Ovary (tissue), 3 donors: ENCODE data around the gene LYST.

ENCODE experiments used
- POLR2A ChIP-seq: fragments of 450-650 bp; IDR thresholded peaks from one replicate; pipeline ENCODE4 v1.6.1; 2017; ENCODE audit warnings: antibody characterized with exemption, mild to moderate bottlenecking, moderate library complexity
- TF ChIP-seq, protein P1 (sequence below), 3 donors: fragments of 450-650 bp in 2 of 3; fragments of 200-600 bp in 1 of 3; IDR thresholded peaks; one replicate each; pipeline versions ENCODE4 v1.5.1 to v1.8.0; 2016 to 2022; ENCODE audit warnings: antibody characterized with exemption in 3 of 3, mild to moderate bottlenecking in 1 of 3
- donor health status: DM: no; HTN: no; CAD: no.

DNA sequence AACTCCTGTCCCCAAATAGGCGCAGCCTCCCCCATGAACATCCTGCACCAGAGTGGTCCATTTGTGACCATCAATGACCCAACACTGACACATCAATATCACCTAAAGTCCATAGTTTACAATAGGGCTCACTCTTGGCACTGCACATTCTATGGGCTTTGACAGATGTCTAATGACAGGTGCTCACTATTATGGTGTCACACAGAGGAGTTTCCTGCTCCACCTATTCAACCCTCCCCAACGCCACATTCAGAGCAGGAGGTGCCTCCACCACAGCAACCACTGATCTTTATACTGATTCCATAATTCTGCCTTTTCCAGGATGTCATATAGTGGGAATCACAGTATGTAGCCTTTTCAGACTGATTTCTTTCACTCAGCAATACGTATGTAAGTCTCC lies 241.4 kb downstream of the LYST start:
- TF ChIP-seq, protein P1, sequence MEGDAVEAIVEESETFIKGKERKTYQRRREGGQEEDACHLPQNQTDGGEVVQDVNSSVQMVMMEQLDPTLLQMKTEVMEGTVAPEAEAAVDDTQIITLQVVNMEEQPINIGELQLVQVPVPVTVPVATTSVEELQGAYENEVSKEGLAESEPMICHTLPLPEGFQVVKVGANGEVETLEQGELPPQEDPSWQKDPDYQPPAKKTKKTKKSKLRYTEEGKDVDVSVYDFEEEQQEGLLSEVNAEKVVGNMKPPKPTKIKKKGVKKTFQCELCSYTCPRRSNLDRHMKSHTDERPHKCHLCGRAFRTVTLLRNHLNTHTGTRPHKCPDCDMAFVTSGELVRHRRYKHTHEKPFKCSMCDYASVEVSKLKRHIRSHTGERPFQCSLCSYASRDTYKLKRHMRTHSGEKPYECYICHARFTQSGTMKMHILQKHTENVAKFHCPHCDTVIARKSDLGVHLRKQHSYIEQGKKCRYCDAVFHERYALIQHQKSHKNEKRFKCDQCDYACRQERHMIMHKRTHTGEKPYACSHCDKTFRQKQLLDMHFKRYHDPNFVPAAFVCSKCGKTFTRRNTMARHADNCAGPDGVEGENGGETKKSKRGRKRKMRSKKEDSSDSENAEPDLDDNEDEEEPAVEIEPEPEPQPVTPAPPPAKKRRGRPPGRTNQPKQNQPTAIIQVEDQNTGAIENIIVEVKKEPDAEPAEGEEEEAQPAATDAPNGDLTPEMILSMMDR (IDR thresholded peaks at IDR 0.05) = no peak
- no peak for TF ChIP-seq POLR2A
